SJCRH30 (cell line): ENCODE measurements around the gene CACNA1B. TPM values are rescaled to one million over a fixed set of nuclear protein-coding genes. Genes with fewer than 3 reads are reported as not detected.

Source experiments
- DNase-seq, 2 experiments: peaks; one replicate each; pipeline ENCODE4 v3.0.0-alpha.2; 2015 to 2020
- H3K27ac ChIP-seq: fragments of 250-450 bp; sonication (Bioruptor Pico); 2 replicates; pipeline ENCODE4 v1.5.1; 2020; ENCODE audit warnings: mild to moderate bottlenecking, moderate library complexity
- H3K27me3 ChIP-seq: fragments of 250-450 bp; sonication (Bioruptor Pico); 2 replicates; pipeline ENCODE4 v1.5.1; 2020; ENCODE audit warnings: mild to moderate bottlenecking, moderate library complexity
- H3K36me3 ChIP-seq: fragments of 250-450 bp; sonication (Bioruptor Pico); 2 replicates; pipeline ENCODE4 v1.5.1; 2020; ENCODE audit warnings: mild to moderate bottlenecking, moderate library complexity
- H3K4me1 ChIP-seq: fragments of 250-450 bp; sonication (Bioruptor Pico); 2 replicates; pipeline ENCODE4 v1.5.1; 2020; ENCODE audit warnings: mild to moderate bottlenecking, moderate library complexity
- H3K4me3 ChIP-seq: fragments of 250-450 bp; sonication (Bioruptor Pico); 2 replicates; pipeline ENCODE4 v1.5.1; 2020; ENCODE audit warnings: mild to moderate bottlenecking, moderate library complexity
- H3K9me3 ChIP-seq: fragments of 250-450 bp; sonication (Bioruptor Pico); replicated peaks from 2 replicates; pipeline ENCODE4 v1.5.1; 2020; ENCODE audit warnings: mild to moderate bottlenecking, moderate library complexity
- total RNA-seq: library from RNA; depleted of rRNA; stranded (reverse); fragments of >200 nt; shearing (Covaris generic); gene quantifications from 2 replicates; pipeline ENCODE4 v1.2.3, GENCODE V29; 2014

The CACNA1B gene
- total RNA-seq, 1 experiment from 2014 or later, result 0.02 TPM

GRCh38 chr9:137969008-137969407, 91.4 kb downstream of the CACNA1B start:
- Histone ChIP-seq H3K27ac (no peak overlapping the region), H3K4me3 (no peak overlapping the region), H3K4me1 (no peaks in the 10 kb centered on the region), H3K27me3 (peaks cover 4% of the 10 kb centered on the region; the same call in 1 of the 2 replicates), H3K9me3 (peaks cover 3% of the 10 kb centered on the region; the same call in 1 of the 2 replicates), H3K36me3 (no peaks in the 10 kb centered on the region)
- DNase-seq, result no peak

- Histone ChIP-seq H3K4me1 (no peaks in the 10 kb centered on the region), H3K4me3 (no peak overlapping the region), H3K27ac (no peak overlapping the region), H3K27me3 (peaks cover 4% of the 10 kb centered on the region; the same call in 1 of the 2 replicates), H3K9me3 (no peaks in the 10 kb centered on the region), H3K36me3 (no peaks in the 10 kb centered on the region)
- no peak for DNase-seq
Observed at GRCh38 chr9:137969685-137970084, 92.1 kb downstream of the CACNA1B start.

GRCh38 chr9:137970098-137970497, 92.5 kb downstream of the CACNA1B start:
- Histone ChIP-seq H3K36me3 (no peaks in the 10 kb centered on the region), H3K4me3 (no peak overlapping the region), H3K9me3 (no peaks in the 10 kb centered on the region), H3K27me3 (peaks cover 4% of the 10 kb centered on the region; the same call in 1 of the 2 replicates), H3K4me1 (no peaks in the 10 kb centered on the region), H3K27ac (no peak overlapping the region)
- no peak for DNase-seq

DNA sequence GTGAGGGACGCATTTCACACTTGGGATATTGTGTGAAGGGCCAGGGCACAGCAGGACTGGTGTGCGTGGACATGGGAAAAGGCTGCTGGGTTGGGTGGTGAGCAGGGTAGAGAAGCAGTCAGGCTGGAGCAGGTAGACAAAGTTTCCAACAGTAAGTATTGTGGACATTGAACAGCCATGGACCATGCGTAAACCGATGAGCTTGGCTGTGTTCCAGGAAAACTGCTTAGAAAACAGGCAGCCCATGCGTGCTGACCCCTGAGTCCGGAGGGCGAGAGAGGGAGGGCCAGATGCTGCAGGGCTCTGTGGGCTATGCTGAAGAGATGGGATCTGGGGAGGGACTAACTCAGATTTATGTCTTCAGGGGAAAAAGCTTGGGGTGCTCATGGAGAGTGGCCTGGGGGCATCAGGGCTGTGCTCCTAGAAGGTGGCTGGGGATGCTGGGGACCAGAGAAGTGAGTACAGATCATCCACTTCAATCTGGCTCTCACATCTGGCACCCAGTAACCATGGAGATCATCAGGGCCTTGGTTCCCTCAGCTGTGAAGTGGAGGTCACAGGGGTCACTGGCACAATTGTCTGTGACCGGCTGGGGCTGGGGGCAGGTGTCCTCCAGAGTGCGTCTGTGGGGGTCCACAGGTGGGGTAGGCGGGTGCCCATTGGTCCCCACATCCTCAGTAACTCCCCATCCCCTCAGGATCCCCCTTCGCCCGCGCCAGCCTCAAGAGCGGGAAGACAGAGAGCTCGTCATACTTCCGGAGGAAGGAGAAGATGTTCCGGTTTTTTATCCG, 93.3 kb downstream of the CACNA1B start:
- no peak for DNase-seq
- H3K9me3 ChIP-seq, result no peaks in the 10 kb centered on the region

DNA sequence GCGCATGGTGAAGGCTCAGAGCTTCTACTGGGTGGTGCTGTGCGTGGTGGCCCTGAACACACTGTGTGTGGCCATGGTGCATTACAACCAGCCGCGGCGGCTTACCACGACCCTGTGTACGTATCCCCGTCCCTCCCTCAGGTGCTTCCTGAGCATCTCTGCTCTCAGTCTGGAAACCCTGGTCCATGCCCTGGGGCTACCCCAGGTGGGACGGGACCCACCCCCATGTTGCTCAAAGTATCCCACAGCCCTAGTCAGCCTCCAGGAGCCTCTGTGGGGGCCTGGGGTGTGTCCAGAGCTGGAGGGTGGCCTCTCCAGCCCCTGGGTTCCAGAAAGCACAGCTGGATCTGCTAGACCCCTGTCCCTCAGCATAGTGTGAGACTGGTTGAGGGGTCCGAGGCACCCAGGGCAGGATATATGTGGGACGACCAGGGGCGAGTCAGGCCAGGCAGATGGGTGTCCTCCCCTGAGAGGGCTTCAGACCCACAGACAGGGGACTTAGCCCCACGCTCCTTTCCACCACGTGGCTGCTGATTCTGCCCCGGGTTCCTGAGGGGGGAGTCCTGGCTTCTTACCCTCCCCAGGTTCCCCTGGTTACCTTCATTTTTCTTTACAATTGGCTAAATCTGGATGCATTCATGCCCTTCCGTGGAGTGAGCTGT, 94.0 kb downstream of the CACNA1B start:
- H3K36me3 ChIP-seq, result no peaks in the 10 kb centered on the region
- no peaks in the 10 kb centered on the region for H3K4me1 ChIP-seq
- peaks cover 4% of the 10 kb centered on the region; the same call in 1 of the 2 replicates for H3K27me3 ChIP-seq
- no peak overlapping the region for H3K27ac ChIP-seq
- no peaks in the 10 kb centered on the region for H3K9me3 ChIP-seq
- DNase-seq, result no peak
- H3K4me3 ChIP-seq, result no peak overlapping the region

More for the DNA sequence above, 93.3 kb downstream of the CACNA1B start:
- no peak overlapping the region for H3K27ac ChIP-seq
- no peaks in the 10 kb centered on the region for H3K4me1 ChIP-seq
- H3K4me3 ChIP-seq, result no peak overlapping the region
- H3K36me3 ChIP-seq, result no peaks in the 10 kb centered on the region
- H3K27me3 ChIP-seq, result peaks cover 4% of the 10 kb centered on the region; the same call in 1 of the 2 replicates

- no peak overlapping the region for H3K27ac ChIP-seq
- no peaks in the 10 kb centered on the region for H3K36me3 ChIP-seq
- no peak for DNase-seq
- peaks cover 4% of the 10 kb centered on the region; the same call in 1 of the 2 replicates for H3K27me3 ChIP-seq
- no peak overlapping the region for H3K4me3 ChIP-seq
- no peaks in the 10 kb centered on the region for H3K9me3 ChIP-seq
- H3K4me1 ChIP-seq, result no peaks in the 10 kb centered on the region
Observed at GRCh38 chr9:137972355-137972987, 94.9 kb downstream of the CACNA1B start.

GRCh38 chr9:137972988-137973470, 95.4 kb downstream of the CACNA1B start:
- peak in 1 of 2 experiments; percentile 17 for DNase-seq
- Histone ChIP-seq H3K9me3 (no peaks in the 10 kb centered on the region), H3K27me3 (peaks cover 4% of the 10 kb centered on the region; the same call in 1 of the 2 replicates), H3K4me1 (no peaks in the 10 kb centered on the region), H3K36me3 (no peaks in the 10 kb centered on the region), H3K4me3 (no peak overlapping the region), H3K27ac (no peak overlapping the region)

DNA sequence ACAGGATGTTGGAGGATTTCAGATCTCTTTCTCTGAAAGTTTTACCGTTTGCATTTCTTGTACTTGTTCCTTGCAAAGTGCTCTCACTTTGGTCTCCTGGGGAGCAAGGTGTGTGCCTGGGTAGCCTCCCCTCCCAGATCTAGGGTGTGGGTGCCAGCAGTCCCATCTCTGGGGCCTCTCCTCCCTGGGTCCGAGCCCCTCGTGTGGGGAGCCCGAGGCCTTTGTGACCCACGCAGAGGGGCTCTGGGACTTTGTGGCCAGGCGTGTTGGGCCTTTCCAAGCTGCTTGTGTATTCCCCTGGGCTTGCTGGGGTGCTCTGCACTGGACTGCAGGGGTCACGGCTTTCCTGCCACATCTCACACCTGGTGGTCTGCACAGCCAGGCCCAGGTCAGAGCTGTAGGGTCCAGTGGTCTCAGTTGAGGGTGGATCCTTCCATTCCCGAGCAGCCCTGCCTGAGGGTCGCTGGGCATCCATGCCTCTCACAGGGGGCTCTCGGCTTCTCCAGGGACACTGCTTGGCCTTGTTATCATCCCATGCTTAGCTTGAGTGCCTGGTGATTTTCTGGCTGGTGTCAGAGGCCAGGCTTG, 96.3 kb downstream of the CACNA1B start:
- Histone ChIP-seq H3K36me3 (no peaks in the 10 kb centered on the region), H3K27ac (no peak overlapping the region), H3K27me3 (peaks cover 4% of the 10 kb centered on the region; the same call in 1 of the 2 replicates), H3K4me3 (no peak overlapping the region), H3K9me3 (no peaks in the 10 kb centered on the region), H3K4me1 (no peaks in the 10 kb centered on the region)
- no peak for DNase-seq

GRCh38 chr9:137974746-137975526, 97.4 kb downstream of the CACNA1B start:
- Histone ChIP-seq H3K9me3 (no peaks in the 10 kb centered on the region), H3K27ac (no peak overlapping the region), H3K27me3 (peaks cover 4% of the 10 kb centered on the region; the same call in 1 of the 2 replicates), H3K36me3 (no peaks in the 10 kb centered on the region), H3K4me1 (no peaks in the 10 kb centered on the region), H3K4me3 (no peak overlapping the region)
- DNase-seq, result no peak

DNA sequence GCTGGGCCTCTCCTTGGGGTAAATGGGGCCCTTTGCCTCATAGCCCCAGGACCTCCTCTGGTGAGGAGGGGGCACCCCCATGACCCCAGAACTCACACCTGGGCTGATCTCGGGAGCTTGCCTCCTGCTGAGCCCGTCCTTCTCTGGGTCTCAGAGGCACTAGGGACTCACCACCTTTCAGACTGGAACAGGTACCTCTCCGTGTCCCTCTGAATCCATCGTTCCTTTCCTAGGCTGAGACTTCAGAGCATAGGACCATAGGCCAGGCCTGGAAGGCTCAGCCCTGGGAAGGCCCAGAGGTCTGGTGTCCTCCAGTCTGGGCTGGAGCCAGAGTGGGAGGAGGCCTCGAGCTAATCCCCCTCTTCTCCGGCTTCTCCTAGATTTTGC, 97.9 kb downstream of the CACNA1B start:
- H3K4me3 ChIP-seq, result no peak overlapping the region
- no peaks in the 10 kb centered on the region for H3K9me3 ChIP-seq
- no peak overlapping the region for H3K27ac ChIP-seq
- no peaks in the 10 kb centered on the region for H3K4me1 ChIP-seq
- H3K27me3 ChIP-seq, result peaks cover 4% of the 10 kb centered on the region; the same call in 1 of the 2 replicates
- no peaks in the 10 kb centered on the region for H3K36me3 ChIP-seq
- no peak for DNase-seq

DNA sequence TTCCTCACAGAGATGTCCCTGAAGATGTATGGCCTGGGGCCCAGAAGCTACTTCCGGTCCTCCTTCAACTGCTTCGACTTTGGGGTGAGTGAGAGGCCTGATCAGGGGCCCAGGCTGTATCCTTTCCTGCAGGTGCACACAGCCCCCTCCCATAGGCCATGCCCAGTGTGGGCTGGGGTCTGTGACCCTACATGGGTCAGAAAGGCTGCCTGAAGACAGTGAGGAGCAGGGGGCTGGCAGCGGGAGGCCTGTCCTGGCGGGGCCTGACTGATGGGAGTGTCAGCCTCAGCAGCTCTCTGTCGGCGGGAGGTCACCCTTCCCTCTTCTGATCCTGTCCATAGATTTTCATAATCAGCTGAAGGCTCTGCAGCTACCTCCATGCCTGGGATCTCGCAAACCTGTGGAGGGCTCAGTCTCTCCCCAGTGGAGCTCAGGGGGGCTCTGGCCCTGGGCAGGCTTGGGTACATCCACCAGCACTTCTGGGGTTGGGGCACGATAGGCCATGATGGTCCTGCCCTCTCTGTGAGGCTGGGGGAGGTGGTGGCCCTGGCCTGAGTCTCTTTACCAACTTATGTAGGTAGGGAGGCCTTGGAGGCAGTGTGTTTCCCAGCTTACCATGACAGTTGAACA, 98.5 kb downstream of the CACNA1B start:
- H3K4me3 ChIP-seq, result no peak overlapping the region
- H3K27ac ChIP-seq, result no peak overlapping the region
- H3K27me3 ChIP-seq, result peaks cover 4% of the 10 kb centered on the region; the same call in 1 of the 2 replicates
- no peaks in the 10 kb centered on the region for H3K36me3 ChIP-seq
- H3K9me3 ChIP-seq, result no peaks in the 10 kb centered on the region; the same call in 1 of the 2 replicates
- no peaks in the 10 kb centered on the region for H3K4me1 ChIP-seq
- DNase-seq, result no peak

DNA sequence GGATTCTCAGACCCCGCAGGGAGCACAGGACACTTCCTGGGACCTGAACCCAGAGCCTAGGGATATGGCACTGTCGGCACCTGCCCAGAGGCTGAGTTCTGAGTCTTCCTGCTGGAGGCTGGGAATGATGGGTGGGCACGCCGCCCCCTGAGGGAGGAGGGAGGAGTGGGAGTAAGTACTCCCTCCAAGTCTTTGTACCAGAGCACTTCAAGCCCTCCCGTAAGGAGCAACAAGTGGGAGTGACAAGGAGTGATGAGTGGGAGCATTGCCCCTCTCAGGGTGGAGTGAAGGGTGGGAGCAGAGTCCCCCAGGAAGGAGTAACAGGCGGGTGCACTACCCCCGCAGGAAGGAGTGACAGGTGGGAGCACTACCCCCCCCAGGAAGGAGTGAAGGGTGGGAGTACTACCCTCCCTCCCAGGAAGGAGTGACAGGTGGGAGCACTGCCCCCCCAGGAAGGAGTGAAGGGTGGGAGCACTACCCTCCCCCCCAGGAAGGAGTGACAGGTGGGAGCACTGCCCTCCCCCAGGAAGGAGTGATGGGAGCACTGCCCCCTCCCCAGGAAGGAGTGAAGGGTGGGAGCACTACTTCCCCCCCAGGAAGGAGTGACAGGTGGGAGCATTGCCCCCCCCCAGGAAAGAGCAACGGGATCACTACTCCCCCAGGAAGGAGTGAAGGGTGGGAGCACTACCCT, 100.1 kb downstream of the CACNA1B start:
- no peaks in the 10 kb centered on the region; the same call in 1 of the 2 replicates for H3K9me3 ChIP-seq
- DNase-seq, result no peak
- H3K36me3 ChIP-seq, result no peaks in the 10 kb centered on the region
- no peak overlapping the region for H3K4me3 ChIP-seq
- no peak overlapping the region for H3K27ac ChIP-seq
- no peaks in the 10 kb centered on the region for H3K4me1 ChIP-seq
- peaks cover 1% of the 10 kb centered on the region; the same call in 1 of the 2 replicates for H3K27me3 ChIP-seq

DNA sequence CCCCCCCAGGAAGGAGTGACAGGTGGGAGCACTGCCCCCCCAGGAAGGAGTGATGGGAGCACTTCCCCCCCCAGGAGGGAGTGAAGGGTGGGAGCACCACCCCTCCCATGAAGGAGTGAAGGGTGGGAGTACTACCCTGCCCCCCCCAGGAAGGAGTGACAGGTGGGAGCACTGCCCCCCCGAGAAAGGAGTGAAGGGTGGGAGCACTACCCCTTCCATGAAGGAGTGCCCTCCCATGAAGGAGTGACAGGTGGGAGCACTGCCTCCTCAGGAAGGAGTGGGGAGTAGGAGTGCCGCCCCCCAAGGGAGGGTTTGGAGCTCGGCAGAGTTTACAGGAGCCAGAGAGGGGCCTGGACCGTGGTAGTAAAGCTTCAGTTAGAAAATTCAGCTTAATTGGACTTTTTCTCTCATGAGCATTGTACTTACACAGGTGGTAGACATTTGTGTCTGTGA, 100.7 kb downstream of the CACNA1B start:
- no peaks in the 10 kb centered on the region; the same call in 1 of the 2 replicates for H3K27me3 ChIP-seq
- no peaks in the 10 kb centered on the region for H3K4me1 ChIP-seq
- H3K4me3 ChIP-seq, result no peak overlapping the region
- DNase-seq, result no peak
- no peaks in the 10 kb centered on the region; the same call in 1 of the 2 replicates for H3K9me3 ChIP-seq
- no peak overlapping the region for H3K27ac ChIP-seq
- H3K36me3 ChIP-seq, result no peaks in the 10 kb centered on the region
